Measurements from ENCODE around the gene OR10C1. TPM values are rescaled to one million over a fixed set of nuclear protein-coding genes. Genes with fewer than 3 reads are reported as not detected.

The OR10C1 gene
- total and polyA plus RNA-seq, 2 of the 13 experiments (the other 11 are each of a cell fraction or from before 2014, with no cell fraction given) = 0.04 TPM; not detected in 1

- H2AFZ ChIP-seq (ENCODE audit: low read length) = no peak overlapping the region
- no TSS peak for BruUV-seq (replicated peaks)
- in situ Hi-C loops (cut with HindIII; ENCODE audit: extremely low pct_ligation_motif_present, low pct_unique_long_range_greater_than_20kb) = no loop called here
- intact Hi-C loops (cut with micrococcal nuclease; ENCODE audit: unreplicated experiment) = no loop called here
- FAIRE-seq = no peak
- H4K20me1 ChIP-seq (ENCODE audit: insufficient read depth, low read length) = no peaks in the 10 kb centered on the region
- CTCF ChIA-PET (ENCODE audit: low intra/inter-chr PET ratio, low total read pairs) = no interaction called here
- H3K27ac ChIP-seq (ENCODE audit: extremely low read length, insufficient read depth, low read length) = no peak overlapping the region
- no peak overlapping the region for H3K4me2 ChIP-seq (ENCODE audit: low read depth, low read length)
- H3K4me3 ChIP-seq (replicated peaks in 1 of 3; ENCODE audit: insufficient read depth in 1 of 3, low read depth in 2 of 3, low read length in 3 of 3) = no peak overlapping the region
- no peaks in the 10 kb centered on the region for H3K9me3 ChIP-seq (ENCODE audit: low read length)
- no peaks in the 10 kb centered on the region for H3K36me3 ChIP-seq (replicated peaks in 1 of 2; ENCODE audit: control insufficient read depth in 1 of 2, insufficient read depth in 2 of 2, low read length in 2 of 2)
- POLR2A ChIA-PET = no interaction called here
- H3K27me3 ChIP-seq (ENCODE audit: control insufficient read depth in 1 of 2, insufficient read depth in 2 of 2, low read length in 2 of 2) = no peaks in the 10 kb centered on the region
- no peaks in the 10 kb centered on the region for H3K4me1 ChIP-seq (ENCODE audit: insufficient read depth, low read length)
- no peak overlapping the region for H3K9ac ChIP-seq (ENCODE audit: insufficient read depth, low read depth, low read length)
- DNase-seq (ENCODE audit: low spot score) = no peak
- no peaks in the 10 kb centered on the region for H3K79me2 ChIP-seq (ENCODE audit: insufficient read depth, low read length)
- no peak for ATAC-seq
- TF ChIP-seq GATAD2A (CRISPR knock-in tag; IDR thresholded peaks at IDR 0.05) (no peak), ZNF607 (CRISPR knock-in tag; IDR thresholded peaks at IDR 0.05; ENCODE audit: borderline replicate concordance) (no peak), HNRNPUL1 (IDR thresholded peaks at IDR 0.05; ENCODE audit: low read depth, low read length) (no peak), CENPT (CRISPR knock-in tag; IDR thresholded peaks at IDR 0.05; ENCODE audit: low read depth) (no peak), DNMT3B (CRISPR knock-in tag; conservative IDR thresholded peaks at IDR 0.05) (no peak), FOXJ3 (CRISPR knock-in tag; IDR thresholded peaks at IDR 0.05; ENCODE audit: borderline replicate concordance) (no peak), HOXD1 (CRISPR knock-in tag; IDR thresholded peaks at IDR 0.05) (no peak), ZNF33B (CRISPR knock-in tag; IDR thresholded peaks at IDR 0.05) (no peak), ZNF318 (CRISPR knock-in tag; IDR thresholded peaks at IDR 0.05) (no peak), KDM5B (CRISPR knock-in tag; IDR thresholded peaks at IDR 0.05; ENCODE audit: borderline replicate concordance) (no peak), ZBTB1 (CRISPR knock-in tag; IDR thresholded peaks at IDR 0.05; ENCODE audit: borderline replicate concordance) (no peak), ZNF768 (CRISPR knock-in tag; IDR thresholded peaks at IDR 0.05) (no peak), ZNF138 (CRISPR knock-in tag; IDR thresholded peaks at IDR 0.05; ENCODE audit: low read depth) (no peak), ZNF772 (CRISPR knock-in tag; IDR thresholded peaks at IDR 0.05) (no peak), ZNF101 (CRISPR knock-in tag; IDR thresholded peaks at IDR 0.05; ENCODE audit: borderline replicate concordance, low read depth) (no peak), IKZF5 (CRISPR knock-in tag; IDR thresholded peaks at IDR 0.05) (no peak), SMC3 (IDR thresholded peaks at IDR 0.05; ENCODE audit: low read length) (no peak)
Observed at GRCh38 chr6:29488874-29489273, 49.8 kb downstream of the OR10C1 start.

Data from HepG2 (cell line).